GM12878 (cell line): ENCODE results near the gene KRT28.

Source experiments
- CTCF ChIP-seq, 3 experiments: IDR thresholded peaks in 2 of 3; conservative IDR thresholded peaks in 1 of 3; 2 replicates each; pipeline ENCODE4 v1.5.1; 2011; ENCODE audit warnings: low read depth in 3 of 3, low read length in 3 of 3, mild to moderate bottlenecking in 3 of 3, control low read depth in 2 of 3, moderate library complexity in 2 of 3, inconsistent platforms in 1 of 3, mixed read lengths in 1 of 3; ENCODE audit not compliant: control insufficient read depth in 2 of 3, insufficient read depth in 1 of 3; ENCODE audit errors: extremely low read depth in 1 of 3
- HDGF ChIP-seq: fragments of 450-650 bp; IDR thresholded peaks from 2 replicates; pipeline ENCODE4 v1.6.1; 2016; ENCODE audit warnings: antibody characterized with exemption
- MAX ChIP-seq: IDR thresholded peaks from 2 replicates; pipeline ENCODE4 v1.6.1; 2012; ENCODE audit warnings: low read depth, low read length, improper control_type of control experiment
- POLR2AphosphoS5 ChIP-seq: IDR thresholded peaks from 2 replicates; pipeline ENCODE4 v1.6.1; 2011; ENCODE audit warnings: mild to moderate bottlenecking, low read length, inconsistent platforms
- ZNF274 ChIP-seq: IDR thresholded peaks from one replicate; pipeline ENCODE4 v1.8.0; 2011; ENCODE audit not compliant: insufficient read length, insufficient read depth
- ZZZ3 ChIP-seq: IDR thresholded peaks from 2 replicates; pipeline ENCODE4 v1.6.1; 2011; ENCODE audit warnings: low read depth; ENCODE audit not compliant: control insufficient read depth, insufficient read length
- TF ChIP-seq, protein P1 (sequence below): fragments of 450-650 bp; IDR thresholded peaks from 2 replicates; pipeline ENCODE4 v1.6.1; 2018; ENCODE audit warnings: borderline replicate concordance, mild to moderate bottlenecking; ENCODE audit not compliant: partially characterized antibody

DNA sequence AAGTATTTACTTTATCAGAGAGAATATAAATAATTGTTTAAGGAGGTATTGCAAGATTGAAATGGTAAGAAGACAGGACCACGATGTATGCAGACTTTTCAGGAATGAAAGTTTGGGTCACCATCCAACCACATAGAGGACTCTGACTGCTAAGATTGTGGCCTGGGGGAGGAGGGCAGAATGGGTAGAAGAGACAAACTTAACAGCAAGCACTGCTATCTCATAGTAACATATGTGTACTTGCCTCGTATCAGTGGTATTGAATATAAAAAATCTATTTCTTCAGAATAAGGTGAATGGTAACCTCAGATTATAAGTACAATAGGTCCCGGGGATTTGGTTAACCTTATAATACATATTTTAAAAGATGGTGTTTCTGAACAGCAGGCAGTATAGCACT lies 16.8 kb upstream of the KRT28 start:
- TF ChIP-seq POLR2AphosphoS5 (no peak), ZNF274 (no peak), CTCF (IDR thresholded peaks at IDR 0.05 in 2 of 3, conservative IDR thresholded peaks at IDR 0.05 in 1 of 3; ENCODE audit: control insufficient read depth in 2 of 3, extremely low read depth in 1 of 3, insufficient read depth in 1 of 3, low read depth in 3 of 3, low read length in 3 of 3) (no peak), HDGF (no peak), ZZZ3 (no peak), MAX (no peak)
- TF ChIP-seq, protein P1, sequence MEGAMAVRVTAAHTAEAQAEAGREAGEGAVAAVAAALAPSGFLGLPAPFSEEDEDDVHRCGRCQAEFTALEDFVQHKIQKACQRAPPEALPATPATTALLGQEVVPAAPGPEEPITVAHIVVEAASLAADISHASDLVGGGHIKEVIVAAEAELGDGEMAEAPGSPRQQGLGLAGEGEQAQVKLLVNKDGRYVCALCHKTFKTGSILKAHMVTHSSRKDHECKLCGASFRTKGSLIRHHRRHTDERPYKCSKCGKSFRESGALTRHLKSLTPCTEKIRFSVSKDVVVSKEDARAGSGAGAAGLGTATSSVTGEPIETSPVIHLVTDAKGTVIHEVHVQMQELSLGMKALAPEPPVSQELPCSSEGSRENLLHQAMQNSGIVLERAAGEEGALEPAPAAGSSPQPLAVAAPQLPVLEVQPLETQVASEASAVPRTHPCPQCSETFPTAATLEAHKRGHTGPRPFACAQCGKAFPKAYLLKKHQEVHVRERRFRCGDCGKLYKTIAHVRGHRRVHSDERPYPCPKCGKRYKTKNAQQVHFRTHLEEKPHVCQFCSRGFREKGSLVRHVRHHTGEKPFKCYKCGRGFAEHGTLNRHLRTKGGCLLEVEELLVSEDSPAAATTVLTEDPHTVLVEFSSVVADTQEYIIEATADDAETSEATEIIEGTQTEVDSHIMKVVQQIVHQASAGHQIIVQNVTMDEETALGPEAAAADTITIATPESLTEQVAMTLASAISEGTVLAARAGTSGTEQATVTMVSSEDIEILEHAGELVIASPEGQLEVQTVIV = no peak
